Left kidney (tissue), 2 donors: ENCODE measurements around the gene RAB44. TPM values are rescaled to one million over a fixed set of nuclear protein-coding genes. Genes with fewer than 3 reads are reported as not detected.

Source experiments
- DNase-seq: peaks from one replicate; pipeline ENCODE4 v3.0.0-alpha.2; 2013
- polyA plus RNA-seq: library from polyadenylated mRNA; unstranded; fragments of 120-200 nt; gene quantifications from one replicate; pipeline ENCODE4 v1.2.1, GENCODE V29; 2013; ENCODE audit not compliant: insufficient read length

RAB44 gene
- polyA plus RNA-seq, 1 donor, result 0.05 TPM

GRCh38 chr6:36669002-36669401 lies 28.6 kb upstream of the RAB44 start:
- DNase-seq, result no peak

DNA sequence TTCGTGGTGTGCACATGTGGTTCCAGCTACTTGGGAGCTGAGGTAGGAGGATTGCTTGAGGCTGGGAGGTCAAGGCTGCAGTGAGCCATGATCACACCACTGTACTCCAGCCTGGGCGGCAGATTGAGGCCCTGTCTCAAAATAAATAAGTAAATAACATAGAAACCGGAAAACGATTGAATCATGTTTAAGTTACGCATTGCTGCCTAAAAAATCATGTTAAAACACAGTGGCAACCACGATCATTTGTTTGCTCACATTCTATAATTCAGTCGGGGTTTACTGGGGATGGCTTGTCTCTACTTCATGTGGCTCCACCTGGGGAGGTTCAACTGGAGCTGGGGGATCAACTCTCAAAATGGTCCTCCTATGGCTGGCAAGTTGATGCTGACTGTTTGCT lies 27.4 kb upstream of the RAB44 start:
- no peak for DNase-seq

DNA sequence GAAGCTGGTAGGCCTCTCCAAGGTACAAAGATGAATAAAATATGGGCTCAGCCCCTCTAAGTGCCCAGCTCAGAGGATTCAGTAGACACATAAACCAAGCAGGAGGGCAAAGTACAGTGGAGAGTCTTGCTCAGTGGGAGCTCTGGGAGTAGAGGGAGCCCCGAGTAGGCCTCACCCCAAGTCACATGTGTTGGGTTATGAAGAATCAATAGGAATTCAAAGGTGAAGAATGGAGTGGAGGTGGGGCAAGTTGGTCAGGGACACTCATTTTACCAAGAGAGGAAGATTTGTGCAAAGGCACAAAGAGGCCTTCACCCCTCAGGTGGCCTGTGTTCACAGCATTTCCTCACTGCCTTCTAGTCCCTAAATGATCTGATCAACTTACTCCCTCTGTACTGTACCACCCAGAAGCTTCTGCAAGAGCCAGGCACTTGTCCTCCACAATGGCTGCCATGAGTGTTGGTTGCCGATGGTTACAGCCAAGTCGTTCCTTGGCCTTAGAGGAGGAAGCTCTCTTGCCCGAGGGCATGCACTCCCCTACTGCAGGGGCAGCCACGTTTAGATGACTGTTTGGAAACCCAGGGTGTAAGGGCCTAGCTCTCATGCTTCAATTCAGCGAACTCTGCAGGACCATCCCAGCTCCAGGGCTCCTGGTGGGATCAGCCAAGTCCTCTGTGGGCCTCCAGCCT lies 25.8 kb upstream of the RAB44 start:
- no peak for DNase-seq

GRCh38 chr6:36673882-36674281 lies 23.7 kb upstream of the RAB44 start:
- no peak for DNase-seq

DNA sequence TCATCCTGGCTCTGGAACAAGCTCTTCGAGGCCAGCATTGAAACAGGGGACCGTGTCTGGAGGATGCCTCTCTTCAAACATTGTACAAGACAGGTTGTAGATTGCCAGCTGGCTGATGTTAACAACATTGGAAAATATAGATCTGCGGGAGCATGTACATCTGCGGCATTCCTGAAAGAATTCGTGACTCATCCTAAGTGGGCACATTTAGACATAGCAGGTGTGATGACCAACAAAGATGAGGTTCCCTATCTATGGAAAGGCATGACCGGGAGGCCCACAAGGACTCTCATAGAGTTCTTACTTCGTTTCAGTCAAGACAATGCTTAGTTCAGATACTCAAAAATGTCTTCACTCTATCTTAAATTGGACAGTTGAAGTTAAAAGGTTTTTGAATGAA lies 22.7 kb upstream of the RAB44 start:
- DNase-seq, result no peak

GRCh38 chr6:36676141-36677058 lies 21.2 kb upstream of the RAB44 start:
- DNase-seq, result no peak

DNA sequence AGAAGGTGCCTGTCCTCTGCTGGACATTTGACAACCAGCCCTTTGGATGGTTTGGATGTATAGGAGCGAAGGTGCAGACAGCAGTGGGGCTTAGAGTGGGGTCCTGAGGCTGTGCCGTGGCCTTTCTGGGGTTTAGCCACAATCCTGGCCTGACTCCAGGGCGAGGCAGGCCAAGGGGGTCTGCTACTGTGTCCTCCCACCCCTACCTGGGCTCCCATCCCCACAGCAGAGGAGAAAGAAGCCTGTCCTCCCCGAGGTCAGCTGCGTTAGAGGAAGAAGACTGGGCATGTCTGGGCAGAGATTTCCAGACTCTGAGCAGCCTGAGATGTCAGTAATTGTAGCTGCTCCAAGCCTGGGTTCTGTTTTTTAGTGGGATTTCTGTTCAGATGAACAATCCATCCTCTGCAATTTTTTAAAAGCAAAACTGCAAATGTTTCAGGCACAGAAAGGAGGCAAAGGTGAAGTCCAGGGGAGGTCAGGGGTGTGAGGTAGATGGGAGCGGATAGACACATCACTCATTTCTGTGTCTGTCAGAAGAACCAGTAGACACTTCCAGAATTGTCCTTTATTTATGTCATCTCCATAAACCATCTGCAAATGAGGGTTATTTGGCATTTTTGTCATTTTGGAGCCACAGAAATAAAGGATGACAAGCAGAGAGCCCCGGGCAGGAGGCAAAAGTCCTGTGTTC lies 20.4 kb upstream of the RAB44 start:
- no peak for DNase-seq

DNA sequence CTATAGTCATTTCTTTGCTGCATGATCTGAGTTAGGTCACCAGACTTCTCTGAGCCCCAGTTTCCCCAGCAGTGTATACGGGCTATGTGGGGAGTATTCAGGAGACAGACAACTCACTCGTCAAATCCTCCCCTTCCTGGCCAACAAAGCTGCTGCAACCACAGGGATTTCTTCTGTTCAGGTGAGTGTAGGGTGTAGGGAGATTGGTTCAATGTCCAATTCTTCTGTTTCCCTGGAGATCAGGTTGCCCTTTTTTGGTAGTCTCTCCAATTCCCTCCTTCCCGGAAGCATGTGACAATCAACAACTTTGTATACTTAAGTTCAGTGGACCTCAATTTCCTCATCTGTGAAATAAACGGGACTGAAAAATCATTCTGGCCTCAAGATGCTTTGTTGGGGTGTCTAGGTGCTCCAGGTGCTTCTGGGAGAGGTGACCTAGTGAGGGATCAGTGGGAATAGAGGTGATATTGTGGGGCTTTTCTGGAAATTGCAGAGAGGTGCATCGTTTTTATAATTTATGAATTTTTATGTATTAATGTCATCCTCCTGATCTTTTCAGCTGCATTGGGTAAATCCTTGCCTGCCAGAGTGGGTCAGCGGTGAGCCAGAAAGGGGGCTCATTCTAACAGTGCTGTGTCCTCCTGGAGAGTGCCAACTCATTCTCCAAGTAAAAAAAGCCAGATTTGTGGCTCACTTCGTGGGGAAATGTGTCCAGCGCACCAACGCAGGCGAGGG lies 19.7 kb upstream of the RAB44 start:
- DNase-seq, result no peak

- peak; percentile 84 for DNase-seq
These were observed 19.1 kb upstream of the RAB44 start, which contains the start of gene CDKN1A for GRCh38 chr6:36678488-36679042. Gene CDKN1A (plus strand): TSS chr6:36678714. CDS start chr6:36684102, 5,388 bp downstream.

GRCh38 chr6:36679043-36679833 lies 18.4 kb upstream of the RAB44 start:
- DNase-seq, result no peak

GRCh38 chr6:36682328-36683144 lies 15.1 kb upstream of the RAB44 start:
- DNase-seq, result no peak

- DNase-seq, result no peak
These were observed 14.4 kb upstream of the RAB44 start for GRCh38 chr6:36683145-36683655.

- DNase-seq, result no peak
These were observed 13.8 kb upstream of the RAB44 start for GRCh38 chr6:36683656-36684446.

DNA sequence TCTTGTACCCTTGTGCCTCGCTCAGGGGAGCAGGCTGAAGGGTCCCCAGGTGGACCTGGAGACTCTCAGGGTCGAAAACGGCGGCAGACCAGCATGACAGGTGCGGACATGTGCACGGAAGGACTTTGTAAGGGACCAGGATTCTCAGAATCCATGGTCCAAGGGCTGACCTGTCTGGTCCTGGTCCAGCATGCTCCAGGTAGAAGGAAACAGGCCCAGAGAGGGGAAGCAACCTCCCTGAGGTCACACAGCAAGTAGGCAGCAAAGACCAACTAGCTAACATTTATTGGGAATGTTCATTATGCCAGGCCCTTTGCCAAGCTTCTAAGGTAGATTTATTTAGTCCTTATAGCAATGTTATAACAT lies 13.2 kb upstream of the RAB44 start:
- DNase-seq, result no peak

DNA sequence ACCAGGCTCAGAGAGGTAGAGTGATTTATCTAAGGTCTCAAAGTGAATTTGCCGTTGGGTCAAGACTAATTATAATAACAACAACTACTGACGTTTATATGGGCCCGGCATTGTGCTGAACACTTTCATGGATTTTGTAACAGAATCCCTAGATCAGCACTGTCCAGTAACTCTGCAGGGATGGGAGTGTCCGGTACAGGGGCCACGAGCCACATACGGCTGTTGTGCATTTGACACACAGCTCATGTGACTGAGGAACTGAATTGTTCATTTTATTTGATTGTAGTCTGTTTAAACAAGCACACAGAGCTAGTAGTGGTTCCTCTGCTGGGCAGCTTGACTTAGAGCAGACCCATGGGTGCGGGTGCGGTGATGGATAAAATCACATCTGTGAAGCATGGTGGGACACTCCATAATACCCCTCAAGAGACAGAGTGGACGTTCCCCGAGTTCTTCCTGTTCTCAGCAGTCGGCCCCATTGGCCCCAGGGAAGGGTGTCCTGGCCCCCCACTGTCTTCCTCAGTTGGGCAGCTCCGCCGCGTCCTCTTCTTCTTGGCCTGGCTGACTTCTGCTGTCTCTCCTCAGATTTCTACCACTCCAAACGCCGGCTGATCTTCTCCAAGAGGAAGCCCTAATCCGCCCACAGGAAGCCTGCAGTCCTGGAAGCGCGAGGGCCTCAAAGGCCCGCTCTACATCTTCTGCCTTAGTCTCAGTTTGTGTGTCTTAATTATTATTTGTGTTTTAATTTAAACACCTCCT lies 12.3 kb upstream of the RAB44 start:
- no peak for DNase-seq

GRCh38 chr6:36685926-36686667 lies 11.5 kb upstream of the RAB44 start:
- DNase-seq, result no peak
